Embryonic facial prominence (tissue), 1 donor: ENCODE results near the gene ZNF750.

Experiments
- DNase-seq: peaks from one replicate; pipeline ENCODE4 v3.0.0-alpha.2; 2016; ENCODE audit errors: extremely low spot score

The ZNF750 gene

DNA sequence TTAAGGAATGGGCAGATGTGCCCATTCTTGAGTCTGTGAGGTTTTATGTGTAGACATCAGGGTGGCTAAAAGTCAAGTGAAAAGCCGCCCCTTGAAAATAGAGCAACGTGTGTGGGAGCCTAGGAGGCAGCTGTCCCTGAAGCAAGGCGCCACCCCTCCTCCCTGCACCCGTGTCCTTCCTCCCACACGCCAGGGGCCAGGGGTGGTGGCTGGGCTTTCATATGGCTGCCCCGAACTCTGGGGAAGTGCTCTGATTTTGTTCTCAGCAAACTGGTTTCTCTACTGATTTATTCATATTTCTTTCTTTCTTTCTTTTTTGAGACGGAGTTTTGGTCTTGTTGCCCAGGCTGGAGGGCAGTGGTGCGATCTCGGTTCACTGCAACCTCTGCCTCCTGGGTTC is 4.7 kb downstream of the ZNF750 start:
- no peak for DNase-seq

DNA sequence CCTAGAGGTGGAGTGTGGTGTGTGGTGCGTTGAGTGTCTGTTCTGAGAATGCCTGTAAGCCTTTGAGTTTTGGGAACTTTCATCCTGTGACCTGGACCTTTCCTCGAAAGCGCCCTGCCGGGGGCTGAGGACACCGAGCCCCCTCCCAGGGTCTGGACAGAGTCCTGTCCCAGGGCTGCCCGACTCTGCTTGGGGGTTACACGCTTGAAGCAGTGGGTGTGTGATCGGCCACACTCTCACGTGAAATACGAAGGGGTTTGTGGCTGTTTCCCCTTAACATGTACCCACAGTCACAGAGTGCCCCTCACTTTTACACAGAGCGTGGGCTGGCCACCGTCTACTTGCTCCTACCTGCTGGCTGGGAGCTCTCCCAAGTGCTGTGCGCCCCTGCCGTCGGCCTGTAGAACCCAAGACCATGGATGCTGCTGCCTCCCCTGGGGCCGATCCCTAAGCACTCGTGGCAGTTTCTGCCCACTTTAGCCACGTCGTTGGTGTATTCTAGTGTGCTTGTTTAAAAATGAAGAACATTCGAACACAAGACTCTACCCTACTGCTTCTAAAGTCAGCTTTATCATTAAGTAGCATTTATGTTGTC is 6.8 kb downstream of the ZNF750 start:
- no peak for DNase-seq

DNA sequence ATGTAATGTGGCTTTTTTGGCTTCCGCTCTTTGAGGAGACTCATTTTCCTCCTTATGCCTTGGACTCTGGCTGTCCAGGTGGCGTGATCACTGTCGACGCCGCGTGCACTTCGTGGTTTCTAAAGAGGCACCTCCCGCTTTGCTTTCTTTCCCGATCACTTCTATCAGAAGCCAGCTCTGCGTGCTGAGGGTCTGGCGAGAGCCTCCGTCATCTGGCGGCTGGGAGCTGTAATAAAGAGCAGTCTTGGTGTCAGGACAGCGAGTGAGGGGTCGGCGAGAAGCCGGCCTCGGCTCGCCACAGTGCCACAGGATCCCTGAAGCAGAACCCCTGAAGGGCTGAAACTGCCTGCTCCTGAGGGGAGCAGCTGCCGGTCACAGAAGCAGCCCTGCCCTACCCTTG is 7.4 kb downstream of the ZNF750 start:
- no peak for DNase-seq

DNA sequence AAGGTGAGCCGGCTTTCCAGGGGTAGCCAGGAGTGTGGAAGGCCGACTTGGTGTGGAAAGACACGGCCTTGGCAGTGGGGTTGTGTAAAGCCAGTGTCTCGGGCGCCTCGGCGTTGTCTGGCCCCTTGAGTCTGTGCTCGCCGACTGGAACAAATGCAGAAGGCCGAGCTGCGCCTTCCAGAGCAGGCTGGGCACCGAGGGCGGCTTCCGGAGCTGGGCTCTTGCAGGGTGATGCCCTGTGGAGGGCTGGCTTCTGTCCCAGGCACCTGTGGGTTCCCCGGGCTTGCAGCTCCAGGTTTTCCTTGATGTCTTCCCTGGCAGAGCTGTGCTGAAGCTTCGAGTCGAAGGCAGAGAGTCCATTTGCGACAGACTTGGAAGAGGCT is 8.0 kb downstream of the ZNF750 start:
- no peak for DNase-seq

DNA sequence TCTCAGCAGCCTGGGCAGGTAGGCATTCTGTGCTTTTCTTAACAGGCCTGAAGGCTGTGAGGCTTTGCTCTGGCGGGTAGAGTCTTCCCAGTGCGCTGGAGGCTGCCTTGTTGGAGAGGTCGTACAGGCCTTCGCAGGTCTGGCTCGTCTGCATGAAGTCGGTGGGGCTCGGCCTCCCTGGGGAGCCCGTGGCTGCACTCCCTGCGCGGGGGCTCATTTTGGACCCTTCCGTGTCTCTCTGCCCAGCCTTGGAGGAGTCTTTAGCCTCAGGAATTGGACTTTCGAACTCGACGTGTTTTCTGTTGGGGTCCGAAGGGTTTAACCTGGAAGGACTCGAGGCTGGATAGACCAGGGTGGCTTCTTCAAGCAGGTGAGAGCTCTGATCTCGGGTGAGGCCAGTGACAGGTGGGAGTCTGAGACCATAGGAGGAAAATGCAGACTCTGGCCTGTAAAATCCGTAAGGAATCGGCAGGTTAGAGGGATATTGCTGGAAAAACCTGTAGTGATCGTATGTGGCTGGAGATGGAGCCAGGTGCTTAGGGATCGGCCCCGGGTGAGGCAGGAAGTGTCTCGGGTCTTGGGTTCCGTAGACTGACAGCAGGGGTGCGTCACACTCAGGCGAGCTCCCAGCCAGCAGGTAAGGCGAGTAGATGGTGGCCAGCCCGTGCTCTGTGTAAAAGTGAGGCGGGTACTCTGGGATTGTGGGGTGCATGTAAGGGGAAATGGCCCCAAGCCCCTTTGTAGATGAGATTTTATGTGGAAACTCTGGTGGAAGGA is 8.6 kb downstream of the ZNF750 start:
- no peak for DNase-seq

DNA sequence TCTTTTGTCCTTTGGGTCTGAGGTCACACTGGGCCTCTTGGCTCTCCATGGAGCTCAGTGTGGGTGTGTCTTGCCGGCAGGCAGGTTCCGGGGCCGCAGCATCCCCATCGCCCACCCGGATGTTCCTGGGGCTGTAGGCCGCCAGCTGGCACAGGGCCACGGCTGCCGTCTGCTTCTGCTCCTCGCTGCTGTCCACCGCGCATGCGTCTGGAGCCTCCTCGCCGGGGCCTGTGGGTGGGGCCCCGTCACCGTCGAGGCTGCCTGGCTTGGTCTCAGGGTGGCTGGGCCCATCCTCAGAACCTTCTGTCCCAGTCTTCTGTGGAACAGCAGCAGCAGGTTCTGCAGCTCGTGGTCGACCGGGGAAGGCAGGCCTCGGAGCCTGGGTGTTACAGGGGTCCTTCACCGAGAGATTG is 9.6 kb downstream of the ZNF750 start:
- DNase-seq = no peak

DNA sequence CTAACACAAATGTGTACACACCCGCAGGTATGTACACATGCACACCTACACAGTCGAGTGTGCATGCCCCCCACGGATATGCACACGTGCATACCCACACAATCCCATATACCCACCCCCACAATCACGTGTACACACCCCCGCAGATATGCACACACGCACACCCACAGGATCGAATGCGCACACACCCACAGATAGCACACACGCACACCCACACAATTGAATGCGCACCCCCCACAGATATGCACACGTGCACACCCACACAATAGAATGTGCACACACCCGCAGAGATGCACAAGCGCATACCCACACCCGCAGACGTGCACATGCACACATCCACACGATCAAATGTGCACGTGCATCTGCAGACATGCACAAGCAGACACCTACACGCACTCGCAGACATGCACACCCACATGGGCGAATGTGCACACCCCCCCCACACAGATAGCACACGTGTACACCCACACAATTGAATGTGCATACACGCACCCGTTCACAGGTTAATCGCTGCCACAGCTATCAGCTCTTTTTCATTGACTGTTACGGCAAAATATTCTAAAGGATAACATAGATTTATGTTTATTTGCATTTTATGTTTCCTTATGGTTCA is 10.8 kb downstream of the ZNF750 start:
- DNase-seq = no peak

DNA sequence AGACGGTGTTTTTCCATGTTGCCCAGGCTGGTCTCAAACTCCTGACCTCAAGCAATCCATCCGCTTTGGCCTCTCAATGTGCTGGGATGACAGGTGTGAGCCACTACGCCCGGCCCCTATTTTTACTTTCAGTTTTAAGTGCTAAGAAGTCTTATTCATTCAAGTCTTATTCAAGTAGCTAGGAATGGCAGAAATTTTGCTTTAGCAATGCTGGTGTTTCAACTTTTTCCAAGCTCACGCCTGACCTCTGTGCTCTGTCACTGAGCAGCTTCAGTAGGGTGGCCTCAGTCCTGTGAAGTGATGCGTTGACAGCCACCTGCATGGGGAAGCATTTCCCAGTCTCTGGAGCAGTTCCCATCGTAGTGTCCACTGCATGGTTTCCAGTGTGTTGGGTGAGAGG is 12.9 kb downstream of the ZNF750 start:
- no peak for DNase-seq

DNA sequence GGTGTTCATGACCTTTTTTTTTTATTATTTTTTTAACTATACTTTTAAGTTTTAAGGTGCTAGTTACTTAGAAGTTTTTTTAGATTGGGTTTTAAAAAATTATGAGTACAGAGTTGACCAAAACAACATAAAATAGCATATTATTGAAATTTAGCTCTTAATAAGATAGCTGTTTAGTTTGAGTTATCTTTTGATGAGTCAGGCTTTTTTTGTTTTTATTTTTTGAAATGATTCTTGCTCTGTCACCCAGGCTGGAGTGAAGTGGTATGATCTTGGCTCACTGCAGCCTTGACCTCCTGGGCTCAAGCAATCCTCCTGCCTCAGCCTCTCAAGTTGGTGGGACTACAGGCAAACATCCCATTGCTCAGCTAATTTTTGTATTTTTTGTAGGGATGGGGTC is 13.6 kb downstream of the ZNF750 start:
- DNase-seq = no peak

DNA sequence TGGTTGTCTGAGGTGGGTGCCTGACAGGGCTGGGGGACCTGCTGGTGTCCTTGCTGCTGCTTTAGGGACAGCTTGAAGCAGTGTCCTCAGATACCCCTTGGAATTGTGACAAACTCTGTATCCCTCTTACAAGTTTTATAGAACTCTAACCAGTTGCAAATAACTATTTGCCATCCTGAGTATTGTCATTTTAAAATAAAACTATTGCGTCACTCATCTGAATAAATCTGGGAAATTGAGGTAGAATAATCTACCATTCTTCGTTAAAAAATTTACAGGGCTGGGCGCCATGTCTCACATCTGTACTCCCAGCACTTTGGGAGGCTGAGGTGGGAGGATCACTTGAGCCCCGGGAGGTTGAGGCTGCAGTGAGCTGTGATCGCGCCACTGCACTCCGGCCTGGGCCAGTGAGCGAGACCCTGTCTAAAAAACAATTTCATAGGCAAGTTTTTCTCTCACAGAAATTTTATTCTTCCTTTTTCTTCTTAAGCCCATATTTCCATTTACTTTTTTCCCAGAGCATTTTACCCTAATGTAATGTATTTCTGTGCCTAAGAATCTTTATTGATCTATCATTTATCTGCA is 14.2 kb downstream of the ZNF750 start:
- no peak for DNase-seq

DNA sequence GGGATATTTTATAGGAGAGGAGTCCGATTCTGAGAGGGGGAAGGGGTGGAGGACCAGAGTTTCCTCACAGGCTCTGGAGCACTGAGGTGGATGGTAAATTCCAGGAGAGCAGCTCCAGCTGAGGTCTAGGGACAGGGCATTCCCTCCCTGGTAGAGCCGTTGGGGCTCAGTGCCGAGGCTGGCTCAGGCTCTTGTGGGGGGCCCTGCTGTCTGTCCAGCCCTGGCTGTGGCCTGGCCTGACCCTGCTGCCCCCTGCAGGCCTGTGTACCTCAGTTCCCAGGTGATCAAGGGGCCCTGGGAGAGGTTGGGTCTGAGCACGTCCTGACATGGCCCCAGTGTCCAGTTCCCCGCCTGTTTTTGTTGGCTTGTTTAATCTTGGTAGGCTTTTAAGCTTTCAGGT is 16.8 kb downstream of the ZNF750 start:
- DNase-seq = no peak

DNA sequence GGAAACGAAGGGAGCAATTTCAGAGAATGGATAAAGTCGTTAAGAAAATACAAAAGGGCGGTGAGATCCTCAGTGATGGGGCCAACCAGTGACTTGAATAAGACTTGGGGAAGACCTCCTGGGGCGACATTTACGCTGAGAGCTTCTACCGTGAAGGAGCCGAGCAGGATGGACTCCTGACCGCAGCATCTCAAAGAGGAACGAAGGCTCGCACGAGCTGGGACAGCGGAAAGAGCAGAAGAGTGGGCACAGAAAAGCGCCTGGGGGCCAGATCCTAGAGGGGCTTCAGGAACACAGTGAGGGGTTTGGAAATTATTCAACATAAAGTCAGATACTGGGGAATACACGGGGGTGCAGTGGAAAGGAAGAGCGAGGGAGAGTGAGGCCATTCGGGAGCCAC is 17.5 kb downstream of the ZNF750 start:
- no peak for DNase-seq

DNA sequence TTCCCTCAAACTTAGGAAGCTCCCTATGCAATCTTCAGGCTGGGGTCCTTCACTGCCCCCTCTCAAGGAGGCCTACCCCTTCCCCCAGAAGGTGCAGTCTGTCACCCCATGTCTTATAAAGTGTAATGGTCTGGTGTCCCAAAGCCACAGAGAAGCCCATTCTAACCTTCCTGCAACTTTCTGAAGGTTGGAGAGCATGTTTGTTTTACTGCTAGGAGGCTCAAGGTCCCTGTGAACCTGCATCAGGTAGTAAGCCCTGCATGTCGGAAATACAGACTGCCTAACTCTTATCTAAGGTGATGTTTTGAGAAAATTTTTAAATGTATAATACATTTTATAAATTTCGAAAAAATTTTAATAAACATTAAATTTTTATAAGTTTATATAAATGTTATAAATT is 18.3 kb downstream of the ZNF750 start:
- no peak for DNase-seq

DNA sequence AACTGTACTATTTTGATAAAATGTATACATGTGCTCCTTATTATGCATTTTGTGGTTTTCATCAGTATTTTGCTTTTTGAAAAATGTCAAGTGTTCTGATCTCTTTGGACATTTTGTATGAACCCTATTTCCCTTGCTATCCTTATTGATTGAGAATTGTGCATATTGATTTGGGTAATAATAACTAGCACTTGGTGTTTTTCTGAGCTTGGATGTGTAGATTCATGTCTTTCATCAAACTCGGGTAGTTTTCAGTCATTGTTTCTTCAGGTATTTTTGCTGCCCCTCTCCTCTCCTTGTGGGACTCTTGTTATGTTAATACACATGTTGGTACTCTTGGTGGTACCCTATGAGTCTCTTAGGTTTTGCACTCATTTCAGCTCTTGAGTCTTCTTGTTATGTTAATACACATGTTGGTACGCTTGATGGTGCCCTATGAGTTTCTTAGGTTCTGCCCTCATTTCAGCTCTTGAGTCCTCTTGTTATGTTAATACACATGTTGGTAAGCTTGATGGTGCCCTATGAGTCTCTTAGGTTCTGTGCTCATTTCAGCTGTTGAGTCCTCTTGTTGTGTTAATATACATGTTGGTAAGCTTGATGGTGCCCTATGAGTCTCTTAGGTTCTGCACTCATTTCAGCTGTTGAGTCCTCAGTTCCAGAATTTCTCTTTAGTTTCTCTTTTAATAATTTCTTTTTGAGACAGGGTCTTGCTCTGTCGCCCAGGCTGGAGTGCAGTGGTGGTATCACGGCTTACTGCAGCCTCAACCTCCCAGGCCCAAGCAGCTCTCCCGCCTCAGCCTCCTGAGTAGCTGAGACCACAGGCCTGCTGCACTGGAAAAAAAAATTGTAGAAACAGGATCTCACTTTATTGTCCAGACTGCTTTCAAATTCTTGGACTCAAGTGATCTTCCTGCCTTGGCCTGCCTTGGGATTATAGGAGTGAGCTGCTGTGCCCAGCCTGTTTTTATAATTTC is 19.3 kb downstream of the ZNF750 start:
- DNase-seq = no peak

DNA sequence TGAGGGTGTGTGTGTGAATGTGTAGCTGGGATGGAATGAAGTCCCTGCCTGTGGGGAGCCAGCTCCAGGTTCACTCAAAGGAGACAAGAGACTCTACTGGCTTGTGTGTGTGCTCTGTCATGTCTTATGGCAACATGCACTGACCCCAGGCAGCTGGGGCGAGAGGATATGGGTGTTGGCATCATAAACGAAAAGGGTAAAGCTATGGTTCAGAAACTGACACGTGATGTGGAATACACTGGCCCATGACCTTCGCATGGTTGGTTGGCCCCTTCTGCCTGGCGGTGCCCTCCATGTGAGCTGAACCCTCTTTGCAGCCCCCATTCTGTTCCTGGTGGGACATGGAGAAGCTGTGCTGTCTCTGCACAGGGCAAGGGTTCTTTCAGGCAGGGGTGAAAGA is 21.9 kb downstream of the ZNF750 start:
- DNase-seq = no peak

DNA sequence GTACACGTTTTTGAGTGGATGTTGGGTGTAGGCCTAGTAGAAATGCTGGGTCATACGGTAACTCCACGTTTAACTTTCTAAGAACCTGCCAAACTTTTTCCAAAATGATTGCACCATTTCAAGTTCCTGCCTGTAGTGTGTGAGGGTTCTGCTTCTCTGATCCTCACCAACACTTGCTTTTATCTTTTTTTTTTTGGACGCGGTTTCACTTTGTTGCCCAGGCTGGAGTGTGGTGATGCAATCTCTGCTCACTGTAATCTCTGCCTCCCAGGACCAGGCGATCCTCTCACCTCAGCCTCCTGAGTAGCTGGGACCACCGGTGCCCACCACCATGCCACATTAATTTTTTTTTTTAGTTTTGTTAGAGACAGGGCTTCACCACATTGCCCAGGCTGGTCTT is 23.5 kb downstream of the ZNF750 start:
- no peak for DNase-seq

DNA sequence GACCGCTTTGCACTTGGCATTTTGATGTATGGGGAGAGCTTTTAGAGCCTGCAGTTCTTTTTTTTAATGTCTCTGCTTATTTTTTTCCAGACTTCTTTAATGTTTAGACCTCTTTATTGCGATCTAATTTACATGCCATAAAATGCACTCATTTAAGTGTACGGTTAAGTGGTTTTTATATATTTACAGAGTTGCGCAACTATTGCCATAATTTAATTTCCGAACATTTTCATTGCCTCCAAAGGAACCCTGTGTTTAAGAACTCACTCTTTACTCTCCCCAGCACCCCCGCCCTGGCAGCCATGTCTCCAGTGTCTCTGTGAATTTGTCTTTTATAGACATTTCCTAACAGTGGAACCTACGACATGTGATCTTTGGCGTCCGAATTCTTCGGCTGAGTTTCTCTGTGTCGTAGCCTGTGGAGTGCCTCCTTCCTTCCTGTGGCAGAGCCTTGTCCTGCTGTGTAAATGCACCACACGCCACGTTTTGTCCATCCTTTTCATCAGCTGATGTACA is 24.0 kb downstream of the ZNF750 start:
- DNase-seq = no peak

DNA sequence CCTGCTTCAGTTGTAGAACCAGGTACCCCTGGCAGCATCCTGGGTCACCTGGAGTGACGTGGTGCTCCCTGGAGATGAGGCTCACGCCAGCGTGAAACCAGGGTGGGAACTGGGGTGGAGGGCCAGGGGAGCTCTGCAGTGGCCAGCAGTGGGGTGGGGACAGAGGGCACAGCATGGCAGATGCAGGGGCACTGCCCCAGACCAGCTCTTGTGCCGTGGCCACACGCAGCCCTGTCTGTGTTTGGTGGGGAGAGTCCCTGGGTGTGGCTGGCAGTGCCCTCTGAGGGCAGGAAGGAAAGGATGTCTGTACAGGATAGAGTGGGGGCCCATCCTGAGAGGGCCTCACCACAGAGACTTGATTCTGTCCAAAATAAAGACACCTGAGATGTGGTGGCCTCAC is 24.5 kb downstream of the ZNF750 start:
- DNase-seq = no peak

DNA sequence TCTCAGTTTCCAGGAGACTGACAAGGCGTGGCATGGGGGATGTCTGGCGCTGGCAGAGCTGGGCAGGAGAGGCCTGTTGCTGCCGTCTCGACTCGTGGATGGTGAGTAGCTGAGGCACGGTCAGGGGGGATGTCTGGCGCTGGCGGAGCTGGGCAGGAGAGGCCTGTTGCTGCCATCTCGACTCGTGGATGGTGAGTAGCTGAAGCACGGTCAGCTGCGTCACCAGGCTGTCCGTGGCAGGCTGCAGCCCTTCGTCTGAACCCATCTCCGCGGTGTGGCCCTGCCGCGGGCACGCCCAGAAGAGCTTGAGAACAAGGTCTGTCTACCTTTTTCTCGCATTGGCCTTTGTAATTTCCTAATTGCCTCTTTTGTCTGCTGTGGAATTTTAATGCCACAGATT is 25.0 kb downstream of the ZNF750 start:
- DNase-seq = no peak

DNA sequence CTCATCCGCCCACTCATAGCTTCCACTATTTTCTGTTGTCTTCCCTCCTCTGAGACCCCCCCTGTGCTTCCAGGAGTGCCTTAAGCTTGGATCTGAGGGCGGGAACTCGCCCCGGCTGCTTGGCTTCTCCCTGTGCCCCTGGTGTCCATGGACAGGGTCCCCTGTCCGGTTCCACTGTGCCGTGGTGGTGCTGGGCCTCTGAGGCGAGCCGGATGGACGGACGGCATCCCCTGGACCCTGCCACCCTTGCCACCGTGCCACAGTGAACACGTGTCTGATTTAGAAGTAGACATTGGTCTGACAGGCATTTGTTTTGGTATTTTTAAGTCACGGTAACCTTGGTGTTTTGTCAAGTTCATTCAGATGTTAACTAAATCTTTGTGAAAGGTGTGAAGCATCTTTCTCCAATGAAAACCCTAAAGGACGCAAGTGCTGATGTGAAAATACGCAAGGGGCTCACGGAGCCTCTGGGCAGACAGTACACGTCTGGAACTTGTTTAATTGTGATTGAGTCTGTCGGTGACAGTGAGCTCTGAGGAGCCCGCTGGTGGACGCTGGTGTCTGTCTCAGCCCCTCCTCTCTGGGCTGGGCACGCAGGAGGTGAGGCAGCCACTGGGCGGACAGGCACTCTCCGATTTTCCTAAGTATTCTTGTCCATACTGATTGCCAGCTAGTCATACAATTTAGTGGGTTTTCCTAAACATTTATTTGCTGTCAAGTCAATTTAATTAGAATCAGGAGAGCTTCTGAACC is 26.3 kb downstream of the ZNF750 start:
- no peak for DNase-seq

DNA sequence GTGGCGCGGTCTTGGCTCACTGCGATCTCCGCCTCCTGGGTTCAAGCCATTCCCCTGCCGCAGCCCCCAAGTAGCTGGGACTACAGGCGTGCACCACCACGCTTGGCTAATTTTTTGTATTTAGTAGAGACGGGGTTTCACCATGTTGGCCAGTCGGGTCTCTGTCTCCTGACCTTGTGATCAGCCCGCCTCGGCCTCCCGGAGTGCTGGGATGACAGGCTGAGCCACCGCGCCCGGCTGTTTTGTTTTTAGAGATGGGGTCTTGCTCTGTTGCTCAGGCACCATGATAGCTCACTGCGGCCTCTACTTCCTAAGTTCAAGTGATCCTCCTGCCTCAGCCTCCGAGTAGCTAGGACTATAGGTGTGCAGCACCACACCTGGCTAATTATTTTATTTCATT is 27.2 kb downstream of the ZNF750 start:
- no peak for DNase-seq
